ENCODE results near the gene MAP2K5. TPM values are rescaled to one million over a fixed set of nuclear protein-coding genes. Genes with fewer than 3 reads are reported as not detected.

Gene MAP2K5
- polyA plus RNA-seq, 2 of the 4 experiments (the other 2 are of a cell fraction): 7.8 to 11.0 TPM

DNA sequence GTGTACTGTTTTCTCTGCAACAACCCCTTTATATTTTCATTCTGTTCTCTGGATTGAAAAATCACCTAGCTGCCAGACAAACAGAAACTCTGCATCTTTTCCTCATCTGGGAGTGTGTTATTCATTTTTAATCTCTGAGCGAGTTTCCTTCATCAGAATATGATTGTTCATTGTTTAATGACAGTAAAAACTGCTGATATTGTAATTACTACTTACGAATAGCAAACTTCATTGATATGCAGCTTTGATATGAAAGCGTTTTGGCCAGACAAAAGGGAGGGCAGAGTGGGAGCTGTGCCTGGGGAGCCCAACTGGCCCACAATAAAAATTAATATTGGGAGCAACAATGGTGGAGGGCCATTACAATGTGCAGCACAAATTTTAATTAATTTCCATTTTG is 150.1 kb downstream of the MAP2K5 start:
- H3K4me3 ChIP-seq: no peak overlapping the region
- ChIA-PET CTCF (no interaction called here), POLR2A (no interaction called here)
- no peaks in the 10 kb centered on the region for H3K4me1 ChIP-seq
- H3K4me2 ChIP-seq: no peak overlapping the region
- H3K27ac ChIP-seq: no peak overlapping the region
- no peaks in the 10 kb centered on the region for H3K9me3 ChIP-seq
- FAIRE-seq (no peak), DNase-seq (ENCODE audit: low read depth in 1 of 2, low spot score in 1 of 2) (no peak), ATAC-seq (no peak)
- 86% methylated on average over 3 of the region's 3 CpGs for WGBS (ENCODE audit: missing lambda C conversion rate)
- TF ChIP-seq SMC3 (IDR thresholded peaks at IDR 0.05): no peak
- peak; percentile 71 for TF ChIP-seq MAFK (IDR thresholded peaks at IDR 0.05; ENCODE audit: partially characterized antibody)

DNA sequence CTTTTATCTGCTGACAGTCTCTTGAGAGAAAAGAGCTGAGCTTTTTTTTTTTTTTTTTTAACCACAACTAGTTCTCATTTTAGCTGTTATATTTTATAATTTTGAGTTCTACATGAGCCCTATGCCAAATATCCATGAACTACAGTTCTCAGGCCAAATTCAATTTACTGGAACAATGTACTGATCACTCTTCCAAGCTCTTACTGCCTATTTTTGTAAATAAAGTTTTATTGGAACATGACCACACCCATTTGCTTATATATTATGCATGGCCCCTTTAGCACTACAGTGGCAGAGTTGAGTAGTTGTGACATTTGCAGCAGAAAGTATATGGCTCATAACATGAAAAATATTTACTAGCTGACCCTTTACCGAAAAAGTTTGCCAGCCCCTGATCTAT is 153.6 kb downstream of the MAP2K5 start:
- WGBS (ENCODE audit: missing lambda C conversion rate): 81% methylated on average over 1 of the region's 1 CpG
- ChIA-PET CTCF (interaction anchor here (0.6 to 1.4 kb wide), 3 partner anchors 23 to 975 kb away, joined by 3 to 4 read pairs (median 3); no protein-coding TSS in a partner anchor), POLR2A (no interaction called here)
- Histone ChIP-seq H3K4me2 (no peak overlapping the region), H3K4me3 (no peak overlapping the region), H3K27ac (no peak overlapping the region), H3K4me1 (no peaks in the 10 kb centered on the region), H3K9me3 (no peaks in the 10 kb centered on the region)
- FAIRE-seq (no peak), DNase-seq (ENCODE audit: low read depth in 1 of 2, low spot score in 1 of 2) (no peak), ATAC-seq (no peak)
- TF ChIP-seq HOXB5 (CRISPR knock-in tag; IDR thresholded peaks at IDR 0.05) (no peak), HOXB13 (CRISPR knock-in tag; IDR thresholded peaks at IDR 0.05; ENCODE audit: low read depth) (no peak), RCOR1 (IDR thresholded peaks at IDR 0.05; ENCODE audit: low read depth, low read length) (no peak), FOXS1 (CRISPR knock-in tag; IDR thresholded peaks at IDR 0.05) (no peak), RNF2 (IDR thresholded peaks at IDR 0.05; ENCODE audit: borderline replicate concordance, low read depth) (no peak), POLR2A (IDR thresholded peaks at IDR 0.05; ENCODE audit: low read length) (no peak), CHD2 (IDR thresholded peaks at IDR 0.05; ENCODE audit: low read length, partially characterized antibody) (no peak), FOSL2 (IDR thresholded peaks at IDR 0.05) (no peak), FOSL2 (CRISPR knock-in tag; IDR thresholded peaks at IDR 0.05) (no peak), TP53 (CRISPR knock-in tag; IDR thresholded peaks at IDR 0.05) (no peak), KDM5A (IDR thresholded peaks at IDR 0.05) (no peak), MYC (IDR thresholded peaks at IDR 0.05; ENCODE audit: borderline replicate concordance, low read length) (no peak), GATA3 (IDR thresholded peaks at IDR 0.05; ENCODE audit: borderline replicate concordance) (no peak), RARB (CRISPR knock-in tag; IDR thresholded peaks at IDR 0.05) (no peak), ESRRA (IDR thresholded peaks at IDR 0.05; ENCODE audit: borderline replicate concordance, low read length) (no peak)
- TF ChIP-seq, protein P1, sequence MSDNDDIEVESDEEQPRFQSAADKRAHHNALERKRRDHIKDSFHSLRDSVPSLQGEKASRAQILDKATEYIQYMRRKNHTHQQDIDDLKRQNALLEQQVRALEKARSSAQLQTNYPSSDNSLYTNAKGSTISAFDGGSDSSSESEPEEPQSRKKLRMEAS (IDR thresholded peaks at IDR 0.05): no peak
- TF ChIP-seq, protein P2, sequence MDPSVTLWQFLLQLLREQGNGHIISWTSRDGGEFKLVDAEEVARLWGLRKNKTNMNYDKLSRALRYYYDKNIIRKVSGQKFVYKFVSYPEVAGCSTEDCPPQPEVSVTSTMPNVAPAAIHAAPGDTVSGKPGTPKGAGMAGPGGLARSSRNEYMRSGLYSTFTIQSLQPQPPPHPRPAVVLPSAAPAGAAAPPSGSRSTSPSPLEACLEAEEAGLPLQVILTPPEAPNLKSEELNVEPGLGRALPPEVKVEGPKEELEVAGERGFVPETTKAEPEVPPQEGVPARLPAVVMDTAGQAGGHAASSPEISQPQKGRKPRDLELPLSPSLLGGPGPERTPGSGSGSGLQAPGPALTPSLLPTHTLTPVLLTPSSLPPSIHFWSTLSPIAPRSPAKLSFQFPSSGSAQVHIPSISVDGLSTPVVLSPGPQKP (IDR thresholded peaks at IDR 0.05; ENCODE audit: low read depth, low read length): no peak
- TF ChIP-seq, protein P3, sequence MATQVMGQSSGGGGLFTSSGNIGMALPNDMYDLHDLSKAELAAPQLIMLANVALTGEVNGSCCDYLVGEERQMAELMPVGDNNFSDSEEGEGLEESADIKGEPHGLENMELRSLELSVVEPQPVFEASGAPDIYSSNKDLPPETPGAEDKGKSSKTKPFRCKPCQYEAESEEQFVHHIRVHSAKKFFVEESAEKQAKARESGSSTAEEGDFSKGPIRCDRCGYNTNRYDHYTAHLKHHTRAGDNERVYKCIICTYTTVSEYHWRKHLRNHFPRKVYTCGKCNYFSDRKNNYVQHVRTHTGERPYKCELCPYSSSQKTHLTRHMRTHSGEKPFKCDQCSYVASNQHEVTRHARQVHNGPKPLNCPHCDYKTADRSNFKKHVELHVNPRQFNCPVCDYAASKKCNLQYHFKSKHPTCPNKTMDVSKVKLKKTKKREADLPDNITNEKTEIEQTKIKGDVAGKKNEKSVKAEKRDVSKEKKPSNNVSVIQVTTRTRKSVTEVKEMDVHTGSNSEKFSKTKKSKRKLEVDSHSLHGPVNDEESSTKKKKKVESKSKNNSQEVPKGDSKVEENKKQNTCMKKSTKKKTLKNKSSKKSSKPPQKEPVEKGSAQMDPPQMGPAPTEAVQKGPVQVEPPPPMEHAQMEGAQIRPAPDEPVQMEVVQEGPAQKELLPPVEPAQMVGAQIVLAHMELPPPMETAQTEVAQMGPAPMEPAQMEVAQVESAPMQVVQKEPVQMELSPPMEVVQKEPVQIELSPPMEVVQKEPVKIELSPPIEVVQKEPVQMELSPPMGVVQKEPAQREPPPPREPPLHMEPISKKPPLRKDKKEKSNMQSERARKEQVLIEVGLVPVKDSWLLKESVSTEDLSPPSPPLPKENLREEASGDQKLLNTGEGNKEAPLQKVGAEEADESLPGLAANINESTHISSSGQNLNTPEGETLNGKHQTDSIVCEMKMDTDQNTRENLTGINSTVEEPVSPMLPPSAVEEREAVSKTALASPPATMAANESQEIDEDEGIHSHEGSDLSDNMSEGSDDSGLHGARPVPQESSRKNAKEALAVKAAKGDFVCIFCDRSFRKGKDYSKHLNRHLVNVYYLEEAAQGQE (IDR thresholded peaks at IDR 0.05): no peak

DNA sequence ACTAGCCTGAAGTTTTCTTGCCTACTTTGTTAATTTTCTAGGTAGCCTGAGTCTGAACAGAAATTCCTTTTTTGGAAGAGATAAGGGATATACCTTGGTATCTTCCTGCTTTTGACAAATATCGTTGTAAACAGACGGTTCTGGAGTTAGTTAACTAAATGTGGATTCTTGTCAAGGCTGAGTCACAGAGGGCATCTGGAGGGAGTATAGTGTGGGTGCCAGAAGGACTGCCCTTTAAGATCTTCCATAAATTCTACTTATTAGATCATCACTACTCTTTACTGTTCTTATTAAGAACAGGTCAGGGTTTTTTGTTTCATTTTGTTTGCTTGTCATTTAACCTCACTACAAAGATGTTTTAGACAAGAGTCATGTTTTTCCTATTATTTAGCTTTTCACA is 157.5 kb downstream of the MAP2K5 start:
- H3K9me3 ChIP-seq: no peaks in the 10 kb centered on the region
- ChIA-PET POLR2A (no interaction called here), CTCF (no interaction called here)
- no peak overlapping the region for H3K27ac ChIP-seq
- H3K4me3 ChIP-seq: no peak overlapping the region
- FAIRE-seq: no peak
- ATAC-seq: no peak
- TF ChIP-seq TFCP2L1 (CRISPR knock-in tag; IDR thresholded peaks at IDR 0.05) (no peak), HDAC2 (IDR thresholded peaks at IDR 0.05) (no peak), CHD2 (IDR thresholded peaks at IDR 0.05; ENCODE audit: low read length, partially characterized antibody) (no peak), NFE2L2 (conservative IDR thresholded peaks at IDR 0.05; ENCODE audit: low read length) (no peak), RNF2 (IDR thresholded peaks at IDR 0.05; ENCODE audit: borderline replicate concordance, low read depth) (no peak), FOXS1 (CRISPR knock-in tag; IDR thresholded peaks at IDR 0.05) (no peak), SREBF2 (IDR thresholded peaks at IDR 0.05) (no peak), ZNF302 (CRISPR knock-in tag; IDR thresholded peaks at IDR 0.05) (no peak), GATA3 (IDR thresholded peaks at IDR 0.05; ENCODE audit: borderline replicate concordance) (no peak), RAD21 (conservative IDR thresholded peaks at IDR 0.05 in 1 of 2, IDR thresholded peaks at IDR 0.05 in 1 of 2) (no peak), RCOR1 (IDR thresholded peaks at IDR 0.05; ENCODE audit: low read depth, low read length) (no peak), EHF (CRISPR knock-in tag; IDR thresholded peaks at IDR 0.05) (no peak), CEBPB (IDR thresholded peaks at IDR 0.05) (no peak), POLR2AphosphoS2 (conservative IDR thresholded peaks at IDR 0.05; ENCODE audit: low read length) (no peak)
- TF ChIP-seq, protein P4, sequence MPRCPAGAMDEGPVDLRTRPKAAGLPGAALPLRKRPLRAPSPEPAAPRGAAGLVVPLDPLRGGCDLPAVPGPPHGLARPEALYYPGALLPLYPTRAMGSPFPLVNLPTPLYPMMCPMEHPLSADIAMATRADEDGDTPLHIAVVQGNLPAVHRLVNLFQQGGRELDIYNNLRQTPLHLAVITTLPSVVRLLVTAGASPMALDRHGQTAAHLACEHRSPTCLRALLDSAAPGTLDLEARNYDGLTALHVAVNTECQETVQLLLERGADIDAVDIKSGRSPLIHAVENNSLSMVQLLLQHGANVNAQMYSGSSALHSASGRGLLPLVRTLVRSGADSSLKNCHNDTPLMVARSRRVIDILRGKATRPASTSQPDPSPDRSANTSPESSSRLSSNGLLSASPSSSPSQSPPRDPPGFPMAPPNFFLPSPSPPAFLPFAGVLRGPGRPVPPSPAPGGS (IDR thresholded peaks at IDR 0.05): no peak
- TF ChIP-seq, protein P1 (IDR thresholded peaks at IDR 0.05): no peak
- WGBS (ENCODE audit: missing lambda C conversion rate): 86% methylated on average over 2 of the region's 2 CpGs
- H3K4me2 ChIP-seq: no peak overlapping the region
- no peak for DNase-seq (ENCODE audit: low read depth in 1 of 2, low spot score in 1 of 2)
- no peaks in the 10 kb centered on the region for H3K4me1 ChIP-seq
